ENCODE measurements around the gene SMAD1. TPM values are rescaled to one million over a fixed set of nuclear protein-coding genes. Genes with fewer than 3 reads are reported as not detected.

Gene SMAD1
- total RNA-seq, 1 donor from 2014 or later = 82.8 TPM

DNA sequence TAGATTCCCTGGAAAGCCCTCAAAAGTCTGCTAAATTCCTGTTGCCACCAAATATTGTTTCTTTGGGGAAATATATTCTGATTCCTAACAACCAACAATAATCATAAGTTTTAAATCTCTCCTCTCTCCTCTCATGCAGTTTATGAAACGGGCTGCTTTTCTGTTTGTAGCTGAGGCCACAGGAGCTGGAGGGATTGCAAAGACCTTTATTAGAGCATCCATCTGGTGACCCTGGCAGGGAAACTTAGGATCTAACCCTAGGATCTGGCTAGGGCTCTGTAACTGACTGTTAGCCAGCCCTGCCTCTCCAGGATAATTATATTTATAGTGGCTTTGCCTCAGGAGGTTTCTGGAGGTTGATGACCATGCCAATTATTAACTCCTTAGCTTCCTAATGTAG, 56.9 kb downstream of the SMAD1 start:
- Mint-ChIP-seq H3K9me3 (ENCODE audit: unreplicated experiment) (no peaks in the 10 kb centered on the region), H3K27ac (ENCODE audit: unreplicated experiment) (no peak overlapping the region), H3K4me1 (ENCODE audit: unreplicated experiment) (peaks cover 40% of the 10 kb centered on the region), H3K4me3 (ENCODE audit: unreplicated experiment) (no peak overlapping the region), H3K36me3 (ENCODE audit: low read depth, unreplicated experiment) (peaks cover 4% of the 10 kb centered on the region), H3K27me3 (ENCODE audit: unreplicated experiment) (no peaks in the 10 kb centered on the region)
- DNase-seq (ENCODE audit: low spot score) = no peak
- TF ChIP-seq, protein P1, sequence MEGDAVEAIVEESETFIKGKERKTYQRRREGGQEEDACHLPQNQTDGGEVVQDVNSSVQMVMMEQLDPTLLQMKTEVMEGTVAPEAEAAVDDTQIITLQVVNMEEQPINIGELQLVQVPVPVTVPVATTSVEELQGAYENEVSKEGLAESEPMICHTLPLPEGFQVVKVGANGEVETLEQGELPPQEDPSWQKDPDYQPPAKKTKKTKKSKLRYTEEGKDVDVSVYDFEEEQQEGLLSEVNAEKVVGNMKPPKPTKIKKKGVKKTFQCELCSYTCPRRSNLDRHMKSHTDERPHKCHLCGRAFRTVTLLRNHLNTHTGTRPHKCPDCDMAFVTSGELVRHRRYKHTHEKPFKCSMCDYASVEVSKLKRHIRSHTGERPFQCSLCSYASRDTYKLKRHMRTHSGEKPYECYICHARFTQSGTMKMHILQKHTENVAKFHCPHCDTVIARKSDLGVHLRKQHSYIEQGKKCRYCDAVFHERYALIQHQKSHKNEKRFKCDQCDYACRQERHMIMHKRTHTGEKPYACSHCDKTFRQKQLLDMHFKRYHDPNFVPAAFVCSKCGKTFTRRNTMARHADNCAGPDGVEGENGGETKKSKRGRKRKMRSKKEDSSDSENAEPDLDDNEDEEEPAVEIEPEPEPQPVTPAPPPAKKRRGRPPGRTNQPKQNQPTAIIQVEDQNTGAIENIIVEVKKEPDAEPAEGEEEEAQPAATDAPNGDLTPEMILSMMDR (IDR thresholded peaks at IDR 0.05; ENCODE audit: unreplicated experiment) = no peak

DNA sequence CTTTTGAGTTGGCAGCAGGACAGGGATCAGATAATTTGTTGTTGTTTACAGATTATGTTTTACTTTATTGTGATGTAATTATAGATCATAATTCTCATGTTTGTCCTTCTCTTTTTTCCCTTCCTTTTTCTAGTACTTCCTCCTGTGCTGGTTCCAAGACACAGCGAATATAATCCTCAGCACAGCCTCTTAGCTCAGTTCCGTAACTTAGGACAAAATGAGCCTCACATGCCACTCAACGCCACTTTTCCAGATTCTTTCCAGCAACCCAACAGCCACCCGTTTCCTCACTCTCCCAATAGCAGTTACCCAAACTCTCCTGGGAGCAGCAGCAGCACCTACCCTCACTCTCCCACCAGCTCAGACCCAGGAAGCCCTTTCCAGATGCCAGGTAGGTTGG, 58.0 kb downstream of the SMAD1 start:
- Mint-ChIP-seq H3K27ac (ENCODE audit: unreplicated experiment) (peak overlapping the region; percentile 65), H3K9me3 (ENCODE audit: unreplicated experiment) (no peaks in the 10 kb centered on the region), H3K4me3 (ENCODE audit: unreplicated experiment) (no peak overlapping the region), H3K27me3 (ENCODE audit: unreplicated experiment) (no peaks in the 10 kb centered on the region), H3K4me1 (ENCODE audit: unreplicated experiment) (peaks cover 45% of the 10 kb centered on the region), H3K36me3 (ENCODE audit: low read depth, unreplicated experiment) (peaks cover 4% of the 10 kb centered on the region)
- DNase-seq (ENCODE audit: low spot score) = no peak
- TF ChIP-seq, protein P1 (IDR thresholded peaks at IDR 0.05; ENCODE audit: unreplicated experiment) = no peak

DNA sequence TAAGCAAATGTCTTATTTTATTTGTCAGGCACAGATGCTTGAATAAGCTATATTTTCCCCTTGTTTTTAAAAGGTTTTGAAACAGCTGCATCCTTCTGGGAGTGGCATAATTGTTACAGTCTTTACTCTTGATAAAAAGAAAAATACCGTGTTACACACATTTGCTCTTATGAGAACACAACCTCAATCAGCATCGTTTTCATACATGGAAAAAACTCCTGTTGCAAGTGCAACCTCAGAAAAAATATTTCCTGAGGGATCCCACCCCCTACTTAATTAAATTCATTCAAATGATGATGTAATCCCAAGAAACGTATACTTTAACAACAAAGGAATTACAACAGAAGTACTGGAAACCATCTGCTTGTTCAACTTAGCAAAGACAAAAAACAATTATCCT, 58.6 kb downstream of the SMAD1 start:
- TF ChIP-seq, protein P1 (IDR thresholded peaks at IDR 0.05; ENCODE audit: unreplicated experiment) = no peak
- DNase-seq (ENCODE audit: low spot score) = no peak
- Mint-ChIP-seq H3K27me3 (ENCODE audit: unreplicated experiment) (no peaks in the 10 kb centered on the region), H3K36me3 (ENCODE audit: low read depth, unreplicated experiment) (peaks cover 4% of the 10 kb centered on the region), H3K4me1 (ENCODE audit: unreplicated experiment) (peaks cover 47% of the 10 kb centered on the region), H3K4me3 (ENCODE audit: unreplicated experiment) (no peak overlapping the region), H3K27ac (ENCODE audit: unreplicated experiment) (peak overlapping the region; percentile 65), H3K9me3 (ENCODE audit: unreplicated experiment) (no peaks in the 10 kb centered on the region)

DNA sequence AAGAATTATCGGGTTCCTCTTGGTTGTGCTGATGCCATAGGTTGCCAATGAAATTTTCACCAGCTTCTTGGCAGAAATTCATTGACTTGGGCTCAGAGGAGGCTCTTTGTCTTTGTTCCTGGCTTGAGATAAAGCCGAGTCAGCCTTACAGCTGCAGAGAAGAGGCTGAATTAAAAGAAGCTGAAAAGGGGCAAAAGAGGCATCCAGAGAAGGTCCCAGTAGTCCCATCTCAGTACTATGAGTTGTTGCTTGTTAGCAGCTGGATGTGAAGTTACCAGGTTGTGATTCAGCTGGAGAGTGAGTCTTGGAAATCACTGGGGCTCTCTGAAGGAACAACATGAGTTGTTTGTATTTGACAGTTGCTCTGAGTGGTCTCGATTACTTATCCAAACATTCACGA, 59.7 kb downstream of the SMAD1 start:
- peak overlapping the region; percentile 24 for H3K27ac Mint-ChIP-seq (ENCODE audit: unreplicated experiment)
- H3K4me1 Mint-ChIP-seq (ENCODE audit: unreplicated experiment) = peaks cover 52% of the 10 kb centered on the region
- H3K4me3 Mint-ChIP-seq (ENCODE audit: unreplicated experiment) = no peak overlapping the region
- TF ChIP-seq, protein P1 (IDR thresholded peaks at IDR 0.05; ENCODE audit: unreplicated experiment) = no peak
- H3K36me3 Mint-ChIP-seq (ENCODE audit: low read depth, unreplicated experiment) = peaks cover 7% of the 10 kb centered on the region
- no peaks in the 10 kb centered on the region for H3K27me3 Mint-ChIP-seq (ENCODE audit: unreplicated experiment)
- H3K9me3 Mint-ChIP-seq (ENCODE audit: unreplicated experiment) = no peaks in the 10 kb centered on the region
- DNase-seq (ENCODE audit: low spot score) = no peak

DNA sequence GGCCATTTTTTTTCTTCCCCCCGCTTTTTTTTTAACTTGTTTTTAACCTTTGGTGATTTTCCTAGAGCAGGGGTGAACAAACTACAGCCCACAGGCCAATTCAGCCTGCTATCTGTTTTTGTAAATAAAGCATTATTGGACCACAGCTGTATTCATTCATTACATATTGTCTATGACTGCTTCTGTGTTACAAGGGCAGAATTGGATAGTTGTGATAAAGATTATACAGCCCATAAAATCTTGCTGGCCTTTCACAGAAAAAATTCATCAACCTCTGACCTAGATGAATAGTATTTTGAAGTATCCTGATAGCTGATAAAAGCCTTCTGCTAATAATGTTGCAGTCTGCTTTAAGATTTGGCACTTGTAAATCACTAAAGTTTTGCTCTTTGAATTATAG, 63.4 kb downstream of the SMAD1 start:
- Mint-ChIP-seq H3K4me3 (ENCODE audit: unreplicated experiment) (no peak overlapping the region), H3K4me1 (ENCODE audit: unreplicated experiment) (peaks cover 51% of the 10 kb centered on the region), H3K27ac (ENCODE audit: unreplicated experiment) (peak overlapping the region; percentile 99), H3K9me3 (ENCODE audit: unreplicated experiment) (no peaks in the 10 kb centered on the region), H3K27me3 (ENCODE audit: unreplicated experiment) (no peaks in the 10 kb centered on the region), H3K36me3 (ENCODE audit: low read depth, unreplicated experiment) (peaks cover 21% of the 10 kb centered on the region)
- TF ChIP-seq, protein P1 (IDR thresholded peaks at IDR 0.05; ENCODE audit: unreplicated experiment) = no peak
- DNase-seq (ENCODE audit: low spot score) = no peak

Data from endothelial cell (in vitro differentiated cells).